Breast epithelium (tissue), 4 donors: ENCODE results near the gene IGSF21. TPM values are rescaled to one million over a fixed set of nuclear protein-coding genes. Genes with fewer than 3 reads are reported as not detected.

Source experiments
- DNase-seq, 2 donors: peaks; one replicate each; pipeline ENCODE4 v3.0.0-alpha.2; 2019; ENCODE audit warnings: low spot score in 2 of 2
- H3K27ac ChIP-seq, 2 donors: fragments of 200-600 bp; sonication (generic) in 1 of 2; one replicate each; pipeline ENCODE4 v1.5.1; 2016 to 2019; ENCODE audit warnings: mild to moderate bottlenecking in 1 of 2
- H3K27me3 ChIP-seq, 2 donors: fragments of 200-600 bp; sonication (generic) in 1 of 2; one replicate each; pipeline versions ENCODE4 v1.5.1 to v1.6.0; 2017 to 2019; ENCODE audit warnings: control low read depth in 1 of 2, mild to moderate bottlenecking in 1 of 2
- H3K36me3 ChIP-seq: fragments of 200-600 bp; one replicate; pipeline ENCODE4 v1.5.1; 2019
- H3K4me1 ChIP-seq, 2 donors: fragments of 200-600 bp; sonication (generic); one replicate each; pipeline ENCODE4 v1.5.1; 2016 to 2019; ENCODE audit warnings: control low read depth in 1 of 2
- H3K4me3 ChIP-seq, 3 donors: fragments of 200-600 bp; sonication (generic); 1 replicate in 2 of 3; 2 replicates in 1 of 3; pipeline ENCODE4 v1.5.1; 2016 to 2019; ENCODE audit warnings: mild to moderate bottlenecking in 3 of 3, moderate library complexity in 2 of 3
- H3K9me3 ChIP-seq, 2 donors: fragments of 200-600 bp; sonication (generic) in 1 of 2; one replicate each; pipeline ENCODE4 v1.5.1; 2016 to 2019; ENCODE audit warnings: control low read depth in 1 of 2
- CTCF ChIP-seq, 3 donors: fragments of 450-650 bp; IDR thresholded peaks; one replicate each; pipeline ENCODE4 v1.5.1; 2016 to 2017; ENCODE audit warnings: antibody characterized with exemption in 3 of 3, mild to moderate bottlenecking in 3 of 3, moderate library complexity in 3 of 3
- POLR2A ChIP-seq: fragments of 450-650 bp; IDR thresholded peaks from one replicate; pipeline ENCODE4 v1.6.1; 2016; ENCODE audit warnings: antibody characterized with exemption, mild to moderate bottlenecking, moderate library complexity
- POLR2AphosphoS5 ChIP-seq, 3 donors: sonication (generic); formaldehyde crosslinking; IDR thresholded peaks; one replicate each; pipeline ENCODE4 v1.6.1; 2017; ENCODE audit warnings: antibody characterized with exemption in 3 of 3
- intact Hi-C: fragments of 100-400 bp; cut with DNase I; formaldehyde crosslinking; loops from one replicate; pipeline ENCODE4 v1.15.1; 2023; ENCODE audit warnings: low total_unique reads
- total RNA-seq, 3 donors: library from RNA; depleted of rRNA; stranded (reverse); fragments of >200 nt; gene quantifications; one replicate each; pipeline ENCODE4 v1.1.0, GENCODE V29; 2016

Gene IGSF21
- total RNA-seq, 3 donors from 2014 or later, result 4.8 to 9.5 (median 4.8) TPM

GRCh38 chr1:18237371-18237770, 129.8 kb downstream of the IGSF21 start:
- Histone ChIP-seq H3K9me3 (no peaks in the 10 kb centered on the region), H3K4me1 (no peaks in the 10 kb centered on the region), H3K27ac (no peak overlapping the region), H3K27me3 (peaks cover 0 to 19% of the 10 kb centered on the region in 2 donors), H3K36me3 (no peaks in the 10 kb centered on the region), H3K4me3 (no peak overlapping the region)
- TF ChIP-seq POLR2A (no peak), POLR2AphosphoS5 (IDR thresholded peaks at IDR 0.05) (no peak), CTCF (IDR thresholded peaks at IDR 0.05) (no peak)
- intact Hi-C loops, result no loop called here
- DNase-seq, result no peak

- intact Hi-C loops, result no loop called here
- Histone ChIP-seq H3K27me3 (peaks cover 0 to 19% of the 10 kb centered on the region in 2 donors), H3K4me3 (no peak overlapping the region), H3K9me3 (no peaks in the 10 kb centered on the region), H3K4me1 (no peaks in the 10 kb centered on the region), H3K36me3 (no peaks in the 10 kb centered on the region), H3K27ac (no peak overlapping the region)
- no peak for TF ChIP-seq CTCF (IDR thresholded peaks at IDR 0.05)
- TF ChIP-seq POLR2A, result no peak
- no peak for TF ChIP-seq POLR2AphosphoS5 (IDR thresholded peaks at IDR 0.05)
- no peak for DNase-seq
These were observed 130.6 kb downstream of the IGSF21 start for GRCh38 chr1:18238190-18238589.

- Histone ChIP-seq H3K27ac (no peak overlapping the region), H3K27me3 (peaks cover 0 to 19% of the 10 kb centered on the region in 2 donors), H3K4me1 (no peaks in the 10 kb centered on the region), H3K36me3 (no peaks in the 10 kb centered on the region), H3K9me3 (no peaks in the 10 kb centered on the region), H3K4me3 (no peak overlapping the region)
- intact Hi-C loops, result no loop called here
- no peak for DNase-seq
- TF ChIP-seq POLR2A, result no peak
- TF ChIP-seq CTCF (IDR thresholded peaks at IDR 0.05), result no peak
- no peak for TF ChIP-seq POLR2AphosphoS5 (IDR thresholded peaks at IDR 0.05)
These were observed 132.1 kb downstream of the IGSF21 start for GRCh38 chr1:18239671-18240070.

GRCh38 chr1:18240906-18241305, 133.3 kb downstream of the IGSF21 start:
- H3K36me3 ChIP-seq, result no peaks in the 10 kb centered on the region
- no peaks in the 10 kb centered on the region for H3K9me3 ChIP-seq
- intact Hi-C loops, result no loop called here
- TF ChIP-seq POLR2AphosphoS5 (IDR thresholded peaks at IDR 0.05), result no peak
- TF ChIP-seq CTCF (IDR thresholded peaks at IDR 0.05), result no peak
- no peak for TF ChIP-seq POLR2A
- H3K4me1 ChIP-seq, result no peaks in the 10 kb centered on the region
- H3K27me3 ChIP-seq, result peaks cover 0 to 16% of the 10 kb centered on the region in 2 donors
- no peak overlapping the region for H3K27ac ChIP-seq
- DNase-seq, result no peak
- H3K4me3 ChIP-seq, result no peak overlapping the region

- peaks cover 0 to 16% of the 10 kb centered on the region in 2 donors for H3K27me3 ChIP-seq
- no peaks in the 10 kb centered on the region for H3K36me3 ChIP-seq
- H3K27ac ChIP-seq, result no peak overlapping the region
- H3K4me1 ChIP-seq, result no peaks in the 10 kb centered on the region
- TF ChIP-seq CTCF (IDR thresholded peaks at IDR 0.05), result no peak
- no peak for TF ChIP-seq POLR2AphosphoS5 (IDR thresholded peaks at IDR 0.05)
- no peak for TF ChIP-seq POLR2A
- H3K9me3 ChIP-seq, result no peaks in the 10 kb centered on the region
- DNase-seq, result no peak
- H3K4me3 ChIP-seq, result no peak overlapping the region
- intact Hi-C loops, result no loop called here
These were observed 134.3 kb downstream of the IGSF21 start for GRCh38 chr1:18241891-18242290.
